K562 (cell line): ENCODE data around the gene COL15A1. TPM values are rescaled to one million over a fixed set of nuclear protein-coding genes. Genes with fewer than 3 reads are reported as not detected.

Experiments used
- ARID4B ChIP-seq: sonication (generic); formaldehyde crosslinking; IDR thresholded peaks from 2 replicates; pipeline ENCODE4 v1.8.0; 2022; ENCODE audit warnings: mild to moderate bottlenecking, missing genetic modification reagents
- ATF7 ChIP-seq: fragments of 450-650 bp; IDR thresholded peaks from 2 replicates; pipeline ENCODE4 v1.7.1; 2014; ENCODE audit warnings: mild to moderate bottlenecking, moderate library complexity
- BCOR ChIP-seq: fragments of 450-650 bp; IDR thresholded peaks from 2 replicates; pipeline ENCODE4 v1.6.1; 2016
- CBX3 ChIP-seq, 2 experiments: IDR thresholded peaks; 1 replicate in 1 of 2; 2 replicates in 1 of 2; pipeline ENCODE4 v1.6.1; 2012; ENCODE audit warnings: inconsistent platforms in 2 of 2, low read length in 2 of 2, borderline replicate concordance in 1 of 2, control low read depth in 1 of 2
- JUND ChIP-seq, 2 experiments: IDR thresholded peaks; 2 replicates in 1 of 2; 3 replicates in 1 of 2; pipeline ENCODE4 v1.6.1; 2011; ENCODE audit warnings: borderline replicate concordance in 2 of 2, low read depth in 2 of 2, low read length in 2 of 2, improper control_type of control experiment in 1 of 2, missing biosample characterization in 1 of 2, missing genetic modification characterization in 1 of 2, missing genetic modification reagents in 1 of 2
- MAX ChIP-seq: sonication (generic); formaldehyde crosslinking; IDR thresholded peaks from 2 replicates; pipeline ENCODE4 v1.9.0; 2022; ENCODE audit warnings: mild to moderate bottlenecking, missing genetic modification reagents
- MYC ChIP-seq, 2 experiments: fragments of 250-450 bp in 1 of 2; sonication (Bioruptor Pico) in 1 of 2; IDR thresholded peaks; 2 replicates each; pipeline versions ENCODE4 v1.5.1 to v1.6.1; 2012 to 2021; ENCODE audit warnings: low read depth in 2 of 2, borderline replicate concordance in 1 of 2, improper control_type of control experiment in 1 of 2, low read length in 1 of 2, mild to moderate bottlenecking in 1 of 2, moderate library complexity in 1 of 2
- RBM34 ChIP-seq: fragments of 200-400 bp; formaldehyde crosslinking; IDR thresholded peaks from 2 replicates; pipeline ENCODE4 v1.6.1; 2018; ENCODE audit warnings: low read length, borderline replicate concordance; ENCODE audit not compliant: insufficient read depth
- SIN3A ChIP-seq, 2 experiments: fragments of 150-350 bp in 1 of 2; IDR thresholded peaks; 2 replicates each; pipeline ENCODE4 v1.6.1; 2011 to 2016; ENCODE audit warnings: borderline replicate concordance in 2 of 2, low read depth in 2 of 2, low read length in 2 of 2, mild to moderate bottlenecking in 2 of 2, moderate library complexity in 2 of 2; ENCODE audit not compliant: control insufficient read depth in 1 of 2
- SRSF7 ChIP-seq: fragments of 200-400 bp; formaldehyde crosslinking; optimal IDR thresholded peaks from 2 replicates; pipeline ENCODE3; 2017; ENCODE audit warnings: mild to moderate bottlenecking, low read depth, low read length
- TCF7 ChIP-seq: sonication (generic); IDR thresholded peaks from 2 replicates; pipeline ENCODE4 v1.6.1; 2016; ENCODE audit warnings: antibody characterized with exemption, borderline replicate concordance
- ZHX1 ChIP-seq: fragments of 150-350 bp; conservative IDR thresholded peaks from 2 replicates; pipeline ENCODE4 v1.6.1; 2014; ENCODE audit warnings: low read length
- ZNF639 ChIP-seq, 2 experiments: fragments of 200-800 bp in 1 of 2; sonication (Bioruptor generic) in 1 of 2; sonication (generic) in 1 of 2; formaldehyde crosslinking in 1 of 2; IDR thresholded peaks in 1 of 2; conservative IDR thresholded peaks in 1 of 2; 2 replicates each; pipeline versions ENCODE4 v1.5.0 to v1.6.1; 2016 to 2020; ENCODE audit warnings: missing compliant biosample characterization in 1 of 2, missing genetic modification characterization in 1 of 2, missing genetic modification reagents in 1 of 2
- polyA plus RNA-seq, 8 experiments: library from polyadenylated mRNA; depleted of rRNA in 4 of 8; stranded (reverse) in 5 of 8; unstranded in 3 of 8; fragments of >200 nt; fragmentation: Nextera tagmentation in 2 of 8; fragmentation: Illumina TruSeq in 1 of 8; extraction: Ambion mirVana in 2 of 8; extraction: Trizol in 1 of 8; gene quantifications; 2 replicates each; pipeline versions ENCODE4 v1.2.1 to v1.2.3, GENCODE V29; 2011 to 2014; ENCODE audit warnings: inconsistent platforms in 1 of 8, missing spikeins in 1 of 8
- total RNA-seq, 7 experiments: library from RNA; depleted of rRNA in 6 of 7; stranded (reverse); fragments of >200 nt in 6 of 7; fragmentation: Illumina TruSeq in 2 of 7; extraction: Trizol in 2 of 7; gene quantifications; 2 replicates each; pipeline versions ENCODE4 v1.2.1 to v1.2.3, GENCODE V29; 2011 to 2021; ENCODE audit warnings: low replicate concordance in 1 of 7

Gene COL15A1
- total and polyA plus RNA-seq, 9 of the 15 experiments (the other 6 are each of a cell fraction or from before 2014, with no cell fraction given) = 0.46 to 5.1 (median 2.6) TPM

- 0 out of 2 replicates have a peak, but pooled peaks have one; percentile 32 for TF ChIP-seq ATF7
- peak in 1 of 2 experiments; percentile 19; a peak in 1 of 3 replicates for TF ChIP-seq CBX3 (IDR thresholded peaks at IDR 0.05; ENCODE audit: borderline replicate concordance in 1 of 2, low read length in 2 of 2)
- no peak for TF ChIP-seq ARID4B (CRISPR knock-in tag)
- TF ChIP-seq SRSF7 = no peak
- TF ChIP-seq SIN3A (IDR thresholded peaks at IDR 0.05; ENCODE audit: borderline replicate concordance in 2 of 2, control insufficient read depth in 1 of 2, low read depth in 2 of 2, low read length in 2 of 2) = no peak
- 0 out of 2 replicates have a peak, but pooled peaks have one; percentile 38 for TF ChIP-seq ZHX1
- TF ChIP-seq RBM34 = no peak
- TF ChIP-seq TCF7 = no peak
- peak; percentile 23; the same call in 1 of the 2 replicates for TF ChIP-seq BCOR
- TF ChIP-seq ZNF639 (CRISPR knock-in tag; conservative IDR thresholded peaks at IDR 0.05 in 1 of 2, IDR thresholded peaks at IDR 0.05 in 1 of 2) = no peak
- peak; percentile 33 for TF ChIP-seq MAX (CRISPR knock-in tag)
- peak; percentile 66 for TF ChIP-seq MYC (IDR thresholded peaks at IDR 0.05; ENCODE audit: low read depth, low read length)
- TF ChIP-seq MYC (CRISPR knock-in tag; IDR thresholded peaks at IDR 0.05; ENCODE audit: borderline replicate concordance, low read depth) = no peak
- TF ChIP-seq JUND (IDR thresholded peaks at IDR 0.05; ENCODE audit: borderline replicate concordance, low read depth, low read length) = peak; percentile 67
- TF ChIP-seq JUND (tag; IDR thresholded peaks at IDR 0.05; ENCODE audit: borderline replicate concordance, low read depth, low read length) = no peak; the same call in 2 of the 3 replicates
Observed at GRCh38 chr9:98974994-98975712, 31.4 kb downstream of the COL15A1 start (continued).
